ENCODE results near the gene COA7. TPM values are rescaled to one million over a fixed set of nuclear protein-coding genes. Genes with fewer than 3 reads are reported as not detected.

COA7 gene
- total RNA-seq, 1 donor from 2014 or later: 16.5 TPM

- no peak for DNase-seq (ENCODE audit: low read depth, low spot score)
These were observed 62.6 kb downstream of the COA7 start for GRCh38 chr1:52635321-52636089.

Other genes with a start within 250 kb of the COA7 start
- gene TUT4, start 145.3 kb downstream of the COA7 start, total RNA-seq: 16.0 and 18.4 TPM in 2 replicates
- 11.5 and 16.9 TPM in 2 replicates for gene GPX7, start 96.0 kb downstream of the COA7 start, total RNA-seq
- not detected in 2 replicates for gene SHISAL2A, start 65.2 kb downstream of the COA7 start, total RNA-seq
- gene ZYG11B, start 28.1 kb upstream of the COA7 start, total RNA-seq: 32.3 and 46.5 TPM in 2 replicates
- gene ZYG11A, start 144.4 kb upstream of the COA7 start, total RNA-seq: 0.92 and 1.1 TPM in 2 replicates
- gene ECHDC2, start 223.4 kb upstream of the COA7 start, total RNA-seq: 11.2 and 19.4 TPM in 2 replicates
- gene SCP2, start 228.9 kb upstream of the COA7 start, total RNA-seq: 130 and 137 TPM in 2 replicates